CD4-positive, alpha-beta T cell (primary cell): ENCODE results near the gene CWF19L2. TPM values are rescaled to one million over a fixed set of nuclear protein-coding genes. Genes with fewer than 3 reads are reported as not detected.

Experiments used
- ATAC-seq: fragments of 200-7000 bp; cut with Tn5 transposase; one replicate; pipeline ENCODE4 v1.10.0; 2022; ENCODE audit warnings: mild to moderate bottlenecking; ENCODE audit not compliant: poor library complexity
- CTCF ChIA-PET: fragments of 350-600 bp; sonication (Branson Sonifier 250); formaldehyde crosslinking; loops from one replicate; lab custom pipeline; 2021; ENCODE audit warnings: antibody characterized with exemption, inconsistent platforms; lab: Charles Lee
- POLR2A ChIA-PET: fragments of 350-600 bp; sonication (Branson Sonifier 250); formaldehyde crosslinking; loops from one replicate; lab custom pipeline; 2021; ENCODE audit warnings: antibody characterized with exemption, inconsistent platforms; lab: Charles Lee
- DNase-seq, 14 experiments: peaks; one replicate each; pipeline ENCODE4 v3.0.0-alpha.2; 2013 to 2020; ENCODE audit warnings: mixed read lengths in 2 of 14
- H3K27ac ChIP-seq, 2 donors: one replicate each; pipeline versions ENCODE4 v1.5.1 to v1.7.0; 2013; ENCODE audit warnings: low read length in 2 of 2, low read depth in 1 of 2, mild to moderate bottlenecking in 1 of 2
- H3K27me3 ChIP-seq, 2 experiments: 1 replicate in 1 of 2; 2 replicates in 1 of 2; pipeline versions ENCODE4 v1.6.1 to v1.7.0; 2013; ENCODE audit warnings: low read length in 2 of 2, control low read depth in 1 of 2, mild to moderate bottlenecking in 1 of 2, moderate library complexity in 1 of 2; ENCODE audit not compliant: insufficient read depth in 2 of 2, control insufficient read depth in 1 of 2
- H3K36me3 ChIP-seq: one replicate; pipeline ENCODE4 v1.6.1; 2013; ENCODE audit warnings: low read length, control low read depth; ENCODE audit not compliant: insufficient read depth
- H3K4me1 ChIP-seq: one replicate; pipeline ENCODE4 v1.6.1; 2013; ENCODE audit warnings: low read length, control low read depth; ENCODE audit not compliant: insufficient read depth
- H3K4me3 ChIP-seq: one replicate; pipeline ENCODE4 v1.5.1; 2013; ENCODE audit warnings: mild to moderate bottlenecking, low read length, moderate library complexity
- H3K9me3 ChIP-seq, 2 experiments: 1 replicate in 1 of 2; 2 replicates in 1 of 2; pipeline versions ENCODE4 v1.6.1 to v1.7.0; 2013; ENCODE audit warnings: low read length in 2 of 2, mild to moderate bottlenecking in 2 of 2, control low read depth in 1 of 2, moderate library complexity in 1 of 2; ENCODE audit not compliant: control insufficient read depth in 1 of 2, insufficient read depth in 1 of 2
- H3K27ac Mint-ChIP-seq: one replicate; pipeline ENCODE4 v1.8.0; 2020; ENCODE audit warnings: mixed read lengths
- H3K27me3 Mint-ChIP-seq: one replicate; pipeline ENCODE4 v1.8.0; 2021; ENCODE audit warnings: mixed read lengths
- H3K36me3 Mint-ChIP-seq: one replicate; pipeline ENCODE4 v1.8.0; 2021; ENCODE audit warnings: low read depth, mixed read lengths
- H3K4me1 Mint-ChIP-seq: one replicate; pipeline ENCODE4 v1.8.0; 2021; ENCODE audit warnings: low read depth, mixed read lengths
- H3K4me3 Mint-ChIP-seq: one replicate; pipeline ENCODE4 v1.8.0; 2020; ENCODE audit warnings: mild to moderate bottlenecking, mixed read lengths
- H3K9me3 Mint-ChIP-seq: one replicate; pipeline ENCODE4 v1.8.0; 2020; ENCODE audit warnings: mixed read lengths
- intact Hi-C, 2 experiments: fragments of 100-400 bp; cut with DNase I in 1 of 2; cut with micrococcal nuclease in 1 of 2; formaldehyde crosslinking; loops; one replicate each; pipeline versions ENCODE4 v1.15.1 to v1.9.0; 2023 to 2025; cut with DNase I, micrococcal nuclease
- total RNA-seq, 174 experiments: library from RNA in 2 of 174; stranded (reverse) in 2 of 174; gene quantifications; one replicate each; pipeline ENCODE4 v1.2.3 and lab custom pipeline; 2021 to 2026
- TF ChIP-seq, protein P1 (sequence below): fragments of 200-600 bp; IDR thresholded peaks from one replicate; pipeline ENCODE4 v1.8.0; 2022; ENCODE audit warnings: antibody characterized with exemption, mild to moderate bottlenecking

CWF19L2 gene
- total RNA-seq, 2 experiments from 2014 or later = 21.2 to 21.8 TPM

DNA sequence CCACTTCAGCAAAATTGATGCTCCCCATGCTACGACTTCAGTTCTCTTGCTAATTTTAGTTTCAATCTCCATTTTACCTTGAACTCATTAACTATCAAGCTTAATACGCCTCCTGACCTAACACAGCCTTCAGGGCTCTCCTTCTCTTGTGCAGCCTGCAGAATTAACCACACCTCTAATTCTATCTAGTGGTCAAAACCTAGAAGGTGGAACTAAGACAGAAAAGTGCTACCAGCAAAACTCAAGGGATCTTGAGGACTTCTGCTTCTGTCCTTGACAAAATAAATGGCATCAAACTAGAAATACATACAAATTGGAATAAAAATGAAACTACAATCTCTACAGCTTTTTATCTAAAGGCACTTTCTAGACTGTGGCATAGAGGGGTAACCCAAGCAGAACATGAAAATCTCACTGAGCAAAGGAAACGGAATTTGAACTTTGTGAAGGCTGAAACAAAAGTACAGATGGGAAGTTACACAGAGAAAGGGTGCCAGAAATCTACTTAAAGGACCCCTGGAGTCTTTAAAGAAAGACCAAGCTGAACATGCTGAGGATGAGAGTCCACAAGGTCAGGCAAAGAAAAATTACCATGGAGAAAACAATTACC, 10.7 kb downstream of the CWF19L2 start:
- DNase-seq (no peak), ATAC-seq (no peak)
- peaks cover 97% of the 10 kb centered on the region for H3K36me3 Mint-ChIP-seq
- Histone ChIP-seq H3K9me3 (no peaks in the 10 kb centered on the region), H3K27me3 (no peaks in the 10 kb centered on the region), H3K4me3 (no peak overlapping the region), H3K36me3 (peaks cover 53% of the 10 kb centered on the region), H3K27ac (no peak overlapping the region), H3K4me1 (no peaks in the 10 kb centered on the region)
- no peak overlapping the region for H3K27ac Mint-ChIP-seq
- intact Hi-C loops = no loop called here
- no peaks in the 10 kb centered on the region for H3K27me3 Mint-ChIP-seq
- POLR2A ChIA-PET = interaction anchor here (1.5 kb wide), 1 partner anchor 11 kb away, joined by 3 read pairs; the partner anchor contains the start of gene CWF19L2
- no peaks in the 10 kb centered on the region for H3K9me3 Mint-ChIP-seq
- TF ChIP-seq, protein P1, sequence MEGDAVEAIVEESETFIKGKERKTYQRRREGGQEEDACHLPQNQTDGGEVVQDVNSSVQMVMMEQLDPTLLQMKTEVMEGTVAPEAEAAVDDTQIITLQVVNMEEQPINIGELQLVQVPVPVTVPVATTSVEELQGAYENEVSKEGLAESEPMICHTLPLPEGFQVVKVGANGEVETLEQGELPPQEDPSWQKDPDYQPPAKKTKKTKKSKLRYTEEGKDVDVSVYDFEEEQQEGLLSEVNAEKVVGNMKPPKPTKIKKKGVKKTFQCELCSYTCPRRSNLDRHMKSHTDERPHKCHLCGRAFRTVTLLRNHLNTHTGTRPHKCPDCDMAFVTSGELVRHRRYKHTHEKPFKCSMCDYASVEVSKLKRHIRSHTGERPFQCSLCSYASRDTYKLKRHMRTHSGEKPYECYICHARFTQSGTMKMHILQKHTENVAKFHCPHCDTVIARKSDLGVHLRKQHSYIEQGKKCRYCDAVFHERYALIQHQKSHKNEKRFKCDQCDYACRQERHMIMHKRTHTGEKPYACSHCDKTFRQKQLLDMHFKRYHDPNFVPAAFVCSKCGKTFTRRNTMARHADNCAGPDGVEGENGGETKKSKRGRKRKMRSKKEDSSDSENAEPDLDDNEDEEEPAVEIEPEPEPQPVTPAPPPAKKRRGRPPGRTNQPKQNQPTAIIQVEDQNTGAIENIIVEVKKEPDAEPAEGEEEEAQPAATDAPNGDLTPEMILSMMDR = no peak
- H3K4me1 Mint-ChIP-seq = peaks cover 69% of the 10 kb centered on the region
- no peak overlapping the region for H3K4me3 Mint-ChIP-seq
- CTCF ChIA-PET = no interaction called here

DNA sequence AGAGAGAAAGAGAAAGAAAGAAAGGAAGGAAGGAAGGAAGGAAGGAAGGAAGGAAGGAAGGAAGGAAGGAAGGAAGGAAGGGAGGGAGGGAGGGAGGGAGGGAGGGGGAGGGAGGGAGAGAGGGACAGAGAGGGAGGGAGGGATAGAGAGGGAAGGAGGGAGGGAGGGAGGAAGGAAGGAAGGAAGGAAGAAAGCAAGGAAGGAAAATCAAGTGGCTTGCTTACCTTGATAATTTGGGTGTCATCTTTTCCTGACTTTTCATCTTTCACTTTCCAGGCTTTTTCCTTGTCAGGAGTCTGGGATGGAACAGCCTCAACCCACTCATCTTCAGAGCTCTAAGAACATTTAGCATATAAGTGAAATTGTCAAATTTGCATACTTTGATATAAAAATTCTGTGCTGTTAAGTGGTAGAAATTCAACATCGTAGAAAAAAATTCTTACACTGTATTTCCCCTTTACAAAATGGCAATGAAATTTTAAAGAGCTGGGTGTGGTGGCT, 14.9 kb downstream of the CWF19L2 start:
- no peaks in the 10 kb centered on the region for H3K27me3 ChIP-seq
- no peak overlapping the region for H3K4me3 ChIP-seq
- H3K4me1 ChIP-seq = no peaks in the 10 kb centered on the region
- H3K36me3 Mint-ChIP-seq = peaks cover 97% of the 10 kb centered on the region
- POLR2A ChIA-PET = interaction anchor here (1.8 kb wide), 1 partner anchor 15 kb away, joined by 4 read pairs; the partner anchor contains the start of gene CWF19L2
- peaks cover 41% of the 10 kb centered on the region for H3K4me1 Mint-ChIP-seq
- H3K27ac ChIP-seq = no peak overlapping the region
- H3K36me3 ChIP-seq = peaks cover 87% of the 10 kb centered on the region
- intact Hi-C loops = no loop called here
- CTCF ChIA-PET = no interaction called here
- TF ChIP-seq, protein P1 = no peak
- H3K9me3 Mint-ChIP-seq = no peaks in the 10 kb centered on the region
- no peak overlapping the region for H3K27ac Mint-ChIP-seq
- ATAC-seq (no peak), DNase-seq (no peak)
- no peak overlapping the region for H3K4me3 Mint-ChIP-seq
- no peaks in the 10 kb centered on the region for H3K27me3 Mint-ChIP-seq
- no peaks in the 10 kb centered on the region for H3K9me3 ChIP-seq

DNA sequence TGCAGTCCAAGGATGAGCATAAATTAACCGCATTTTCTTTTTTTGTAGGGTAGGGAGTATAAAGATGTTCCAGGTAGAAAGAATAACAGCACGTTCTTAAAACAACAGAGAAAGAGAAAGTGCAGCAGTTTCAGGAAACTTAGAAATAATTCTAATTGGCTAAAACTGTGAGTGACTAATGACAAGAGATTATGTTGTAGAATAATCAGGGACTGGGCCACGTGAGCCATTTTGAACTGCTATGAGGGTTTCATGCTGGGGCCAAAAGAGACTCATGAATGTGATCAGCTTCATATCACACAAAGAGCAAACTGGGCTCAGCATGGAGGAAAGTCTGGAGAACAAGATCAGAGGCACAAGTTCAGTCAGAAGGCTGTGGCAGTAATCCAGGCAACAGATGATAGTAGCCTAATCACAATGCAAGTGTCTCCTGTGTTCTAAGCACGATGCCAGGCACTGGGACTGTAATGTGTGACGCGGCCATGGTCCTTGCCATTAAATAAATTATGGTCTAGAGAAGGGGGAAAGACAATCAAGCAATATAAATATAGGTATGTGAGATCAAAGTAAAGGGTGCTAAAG, 17.9 kb downstream of the CWF19L2 start:
- no peaks in the 10 kb centered on the region for H3K27me3 ChIP-seq
- intact Hi-C loops = no loop called here
- Mint-ChIP-seq H3K27ac (no peak overlapping the region), H3K27me3 (no peaks in the 10 kb centered on the region), H3K9me3 (no peaks in the 10 kb centered on the region), H3K4me1 (peaks cover 23% of the 10 kb centered on the region), H3K4me3 (no peak overlapping the region), H3K36me3 (peaks cover 90% of the 10 kb centered on the region)
- POLR2A ChIA-PET = no interaction called here
- no peaks in the 10 kb centered on the region for H3K4me1 ChIP-seq
- no peak overlapping the region for H3K4me3 ChIP-seq
- H3K9me3 ChIP-seq = no peaks in the 10 kb centered on the region
- H3K36me3 ChIP-seq = peaks cover 68% of the 10 kb centered on the region
- CTCF ChIA-PET = no interaction called here
- DNase-seq = no peak
- H3K27ac ChIP-seq = no peak overlapping the region
- ATAC-seq = no peak
- TF ChIP-seq, protein P1 = no peak
